ENCODE measurements around the gene AKT2.

GRCh38 chr19:40298026-40298425, 12.9 kb upstream of the AKT2 start:
- TF ChIP-seq CTCF (IDR thresholded peaks at IDR 0.05) (no peak), POLR2A (IDR thresholded peaks at IDR 0.05) (no peak)
